Heart right ventricle (tissue), 16 donors: ENCODE results near the gene CREB3L2. TPM values are rescaled to one million over a fixed set of nuclear protein-coding genes. Genes with fewer than 3 reads are reported as not detected.

Experiments used
- ATAC-seq, 8 donors: fragments of 200-7000 bp; cut with Tn5 transposase; one replicate each; pipeline ENCODE4 v1.9.1; 2020; ENCODE audit warnings: mild to moderate bottlenecking in 8 of 8, moderate library complexity in 8 of 8, moderate number of reproducible peaks in 1 of 8
- DNase-seq, 2 donors: peaks; one replicate each; pipeline ENCODE4 v3.0.0-alpha.2; 2020
- H3K27ac ChIP-seq, 10 donors: fragments of 200-600 bp; sonication (generic) in 2 of 10; one replicate each; pipeline versions ENCODE4 v1.5.0 to v1.8.0; 2020 to 2022; ENCODE audit warnings: mild to moderate bottlenecking in 3 of 10
- H3K27me3 ChIP-seq, 7 donors: fragments of 200-600 bp; one replicate each; pipeline ENCODE4 v1.8.0; 2021 to 2022; ENCODE audit warnings: mild to moderate bottlenecking in 2 of 7
- H3K36me3 ChIP-seq, 9 donors: fragments of 200-600 bp; sonication (generic) in 1 of 9; one replicate each; pipeline versions ENCODE4 v1.5.0 to v1.8.0; 2020 to 2022; ENCODE audit warnings: mild to moderate bottlenecking in 2 of 9
- H3K4me1 ChIP-seq, 9 donors: fragments of 200-600 bp; sonication (generic) in 1 of 9; one replicate each; pipeline versions ENCODE4 v1.5.0 to v1.8.0; 2020 to 2022; ENCODE audit warnings: mild to moderate bottlenecking in 4 of 9
- H3K4me3 ChIP-seq, 10 donors: fragments of 200-600 bp; sonication (generic) in 2 of 10; one replicate each; pipeline versions ENCODE4 v1.5.0 to v1.8.0; 2020 to 2022; ENCODE audit warnings: mild to moderate bottlenecking in 7 of 10, moderate library complexity in 2 of 10
- H3K9me3 ChIP-seq, 11 donors: fragments of 200-600 bp in 10 of 11; sonication (generic) in 2 of 11; one replicate each; pipeline versions ENCODE4 v1.5.0 to v1.8.0; 2013 to 2022; ENCODE audit warnings: mild to moderate bottlenecking in 2 of 11, control low read depth in 1 of 11, moderate library complexity in 1 of 11
- WGBS, 2 donors: extraction: QIAGEN DNeasy Blood & Tissue Kit; methylation state at CpG; one replicate each; pipeline ENCODE4 v1.1.7; 2013; ENCODE audit warnings: inconsistent platforms in 1 of 2; 5-methylcytosine and 5-hydroxymethylcytosine counted together
- intact Hi-C, 10 donors: fragments of 100-400 bp; cut with DNase I; formaldehyde crosslinking; loops; one replicate each; pipeline versions ENCODE4 v1.11.1 to v1.14.2; 2022
- polyA plus RNA-seq, 2 donors: library from polyadenylated mRNA; stranded (reverse); fragments of 200-250 nt; gene quantifications; one replicate each; pipeline ENCODE4 v1.2.3, GENCODE V29; 2013
- total RNA-seq, 10 donors: library from RNA; stranded (reverse); fragmentation: NEBNext Ultra II Directional in 3 of 10; extraction: Animal tissue kit (Norgen Biotek cat#: 25700) in 3 of 10; gene quantifications; one replicate each; pipeline versions ENCODE4 v1.2.1 to v1.2.4, GENCODE V29; 2021 to 2023
- TF ChIP-seq, protein P1 (sequence below), 9 donors: fragments of 200-600 bp; sonication (generic) in 2 of 9; IDR thresholded peaks; one replicate each; pipeline versions ENCODE4 v1.5.0 to v1.8.0; 2021 to 2022; ENCODE audit warnings: antibody characterized with exemption in 9 of 9, mild to moderate bottlenecking in 5 of 9, moderate library complexity in 1 of 9
- donor health status: Arrhythmogenic right ventricular cardiomyopathy.
- donor health status: ischemic (EF 13 %, LVEDD 7.1; RV severe dilation, severe dysfunction).
- donor health status: healthy with polysubstance abuse.
- donor health status: DM: no; HTN: yes; CAD: no.
- donor health status: DM: no; HTN: no; CAD: no.
- donor health status: ischemic (EF 25% LVEDD 6.9; RV normal size, moderate dysfunction).
- donor health status: ischemic (EF 25% LVEDD 5.7; RV mildly dilated, moderate dysfunction).
- donor health status: healthy.
- donor health status: DM: yes; HTN: yes; CAD: no.
- donor health status: Ischemic cardiomyopathy.
- donor health status: ischemic (EF 35%, LVEDD 5.7; RV mildly dilated, moderate dysfunction).
- donor health status: nonischemic (EF 11% LVEDD 7.7; RV severe dilation, severe dysfunction).
- donor health status: DM: yes; HTN: yes; CAD: no.
- donor health status: PGD.
- donor health status: ischemic (EF 29% LVEDD 5.4; RV normal size, mild dysfunction).
- donor health status: nonischemic (EF 23%, LVEDD 6.1; RV moderate dilation, normal function).

CREB3L2 gene
- total and polyA plus RNA-seq, 12 donors = 4.2 to 34.2 (median 23.3) TPM

DNA sequence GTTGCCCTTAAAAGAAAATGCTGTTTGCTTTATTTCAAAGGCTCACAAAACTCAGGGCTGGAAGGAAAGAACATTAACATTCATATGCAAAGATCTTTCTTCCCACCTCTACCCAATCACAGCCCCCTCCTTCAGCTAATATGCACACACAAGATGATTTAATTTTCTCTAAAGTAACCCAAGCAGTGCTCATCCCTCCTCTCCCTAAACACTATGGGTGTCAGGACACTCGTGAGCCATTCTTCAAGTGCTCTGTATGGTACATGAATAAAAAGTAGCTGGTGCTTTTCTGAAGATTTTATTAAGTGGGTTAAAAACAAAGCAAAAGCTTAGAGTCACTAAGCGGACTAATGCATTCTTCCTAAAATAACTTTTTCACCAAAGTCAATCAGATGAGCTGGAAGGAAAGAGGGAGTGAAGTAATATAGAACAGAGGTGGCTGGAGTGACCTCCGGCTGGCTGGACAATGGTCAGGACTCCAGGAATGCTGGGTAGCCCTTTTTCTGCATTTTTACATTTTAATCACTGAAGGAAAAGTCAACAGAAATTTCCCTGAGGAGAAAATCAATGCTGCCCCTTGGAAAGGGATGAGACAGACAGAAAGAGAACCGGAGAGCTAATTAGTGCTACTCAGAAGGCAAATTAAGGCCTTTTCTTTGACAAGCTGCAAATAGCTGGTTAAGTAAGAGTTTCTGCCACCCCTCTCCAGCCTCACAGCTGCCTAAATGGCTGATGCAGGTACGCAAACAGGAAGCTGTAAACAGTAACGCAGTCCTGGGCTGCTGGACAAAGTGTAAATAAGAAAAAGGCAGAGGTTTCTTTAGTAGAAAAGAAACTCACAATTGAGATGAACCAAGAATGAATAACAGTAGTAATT, 161.7 kb downstream of the CREB3L2 start:
- WGBS, 2 donors = 79% methylated on average over 6 of the region's 6 CpGs

DNA sequence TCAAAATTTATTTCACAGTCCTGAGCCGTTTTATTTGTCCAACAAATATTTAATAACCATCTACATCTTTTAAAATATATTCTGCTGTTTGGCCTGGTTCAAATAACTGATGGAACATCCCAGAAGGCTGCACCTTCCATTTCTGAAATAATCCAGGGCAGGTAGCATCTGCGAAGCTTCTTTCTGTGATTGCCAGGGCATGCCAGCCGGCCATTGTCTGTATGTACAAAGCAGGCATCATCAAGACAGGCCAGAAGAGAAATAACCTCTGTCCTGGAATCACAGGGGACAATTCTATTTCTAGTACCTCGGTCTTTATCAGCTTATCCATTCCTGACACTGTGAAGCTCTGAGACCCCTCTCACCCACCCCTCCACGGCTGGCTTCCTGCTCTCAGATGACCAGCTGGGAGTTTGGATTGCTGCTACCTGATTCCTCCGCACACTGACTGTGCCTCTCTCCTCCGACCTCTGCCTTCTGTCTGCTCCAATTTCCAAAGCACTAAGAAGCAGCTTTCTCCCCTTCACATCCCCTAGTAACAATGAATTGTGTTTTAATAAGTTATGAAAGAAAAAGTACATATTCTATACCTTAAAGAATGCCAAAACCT, 163.1 kb downstream of the CREB3L2 start:
- no peak overlapping the region for H3K4me3 ChIP-seq
- DNase-seq (no peak), ATAC-seq (no peak)
- H3K27ac ChIP-seq = no peak overlapping the region
- H3K9me3 ChIP-seq = peaks cover 0 to 1% (median 0%) of the 10 kb centered on the region in 11 donors
- H3K4me1 ChIP-seq = no peaks in the 10 kb centered on the region
- intact Hi-C loops = loop anchor here in 1 of 10 donors (10.0 kb wide), 1 partner anchor 194 kb away; no protein-coding TSS in a partner anchor
- peaks cover 0 to 17% (median under 1%) of the 10 kb centered on the region in 7 donors for H3K27me3 ChIP-seq
- TF ChIP-seq, protein P1, sequence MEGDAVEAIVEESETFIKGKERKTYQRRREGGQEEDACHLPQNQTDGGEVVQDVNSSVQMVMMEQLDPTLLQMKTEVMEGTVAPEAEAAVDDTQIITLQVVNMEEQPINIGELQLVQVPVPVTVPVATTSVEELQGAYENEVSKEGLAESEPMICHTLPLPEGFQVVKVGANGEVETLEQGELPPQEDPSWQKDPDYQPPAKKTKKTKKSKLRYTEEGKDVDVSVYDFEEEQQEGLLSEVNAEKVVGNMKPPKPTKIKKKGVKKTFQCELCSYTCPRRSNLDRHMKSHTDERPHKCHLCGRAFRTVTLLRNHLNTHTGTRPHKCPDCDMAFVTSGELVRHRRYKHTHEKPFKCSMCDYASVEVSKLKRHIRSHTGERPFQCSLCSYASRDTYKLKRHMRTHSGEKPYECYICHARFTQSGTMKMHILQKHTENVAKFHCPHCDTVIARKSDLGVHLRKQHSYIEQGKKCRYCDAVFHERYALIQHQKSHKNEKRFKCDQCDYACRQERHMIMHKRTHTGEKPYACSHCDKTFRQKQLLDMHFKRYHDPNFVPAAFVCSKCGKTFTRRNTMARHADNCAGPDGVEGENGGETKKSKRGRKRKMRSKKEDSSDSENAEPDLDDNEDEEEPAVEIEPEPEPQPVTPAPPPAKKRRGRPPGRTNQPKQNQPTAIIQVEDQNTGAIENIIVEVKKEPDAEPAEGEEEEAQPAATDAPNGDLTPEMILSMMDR (IDR thresholded peaks at IDR 0.05) = no peak
- WGBS, 2 donors = 77 to 79% methylated on average over 7 of the region's 7 CpGs
- no peaks in the 10 kb centered on the region for H3K36me3 ChIP-seq

More for the DNA sequence above, 161.7 kb downstream of the CREB3L2 start:
- Histone ChIP-seq H3K27ac (no peak overlapping the region), H3K4me3 (no peak overlapping the region), H3K27me3 (peaks cover 0 to 30% (median 14%) of the 10 kb centered on the region in 7 donors), H3K4me1 (no peaks in the 10 kb centered on the region), H3K9me3 (no peaks in the 10 kb centered on the region), H3K36me3 (no peaks in the 10 kb centered on the region)
- intact Hi-C loops = loop anchor here in 1 of 10 donors (10.0 kb wide), 1 partner anchor 195 kb away; no protein-coding TSS in a partner anchor
- no peak for ATAC-seq
- DNase-seq = no peak
- TF ChIP-seq, protein P1 (IDR thresholded peaks at IDR 0.05) = no peak

DNA sequence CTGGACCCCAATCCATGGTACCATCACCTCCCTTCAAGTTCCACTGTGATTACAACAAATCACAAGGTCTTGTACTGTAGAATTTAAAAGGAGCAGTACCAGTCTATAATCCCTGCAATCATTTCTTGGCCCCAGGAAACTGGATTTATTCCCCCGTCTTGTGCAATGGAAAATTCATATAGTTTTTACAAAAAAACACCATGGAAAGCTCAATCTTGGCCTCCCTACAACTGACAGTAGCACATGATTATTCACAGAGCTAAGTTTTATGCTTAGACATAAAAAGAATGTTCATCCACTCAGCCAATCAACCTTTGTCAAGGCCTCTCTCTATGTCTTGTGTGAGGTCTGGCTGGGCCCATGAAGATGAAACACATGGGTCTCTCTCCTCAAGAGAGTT, 165.3 kb downstream of the CREB3L2 start:
- Histone ChIP-seq H3K4me1 (no peaks in the 10 kb centered on the region), H3K27ac (no peak overlapping the region), H3K27me3 (peaks cover 0 to under 1% (median 0%) of the 10 kb centered on the region in 7 donors), H3K36me3 (no peaks in the 10 kb centered on the region), H3K9me3 (peaks cover 0 to 21% (median 9%) of the 10 kb centered on the region in 11 donors), H3K4me3 (no peak overlapping the region)
- DNase-seq (no peak), ATAC-seq (no peak)
- intact Hi-C loops = loop anchor here in 1 of 10 donors (10.0 kb wide), 1 partner anchor 192 kb away; no protein-coding TSS in a partner anchor
- 51 to 93% methylated on average over 1 of the region's 1 CpG for WGBS, 2 donors
- TF ChIP-seq, protein P1 (IDR thresholded peaks at IDR 0.05) = no peak

DNA sequence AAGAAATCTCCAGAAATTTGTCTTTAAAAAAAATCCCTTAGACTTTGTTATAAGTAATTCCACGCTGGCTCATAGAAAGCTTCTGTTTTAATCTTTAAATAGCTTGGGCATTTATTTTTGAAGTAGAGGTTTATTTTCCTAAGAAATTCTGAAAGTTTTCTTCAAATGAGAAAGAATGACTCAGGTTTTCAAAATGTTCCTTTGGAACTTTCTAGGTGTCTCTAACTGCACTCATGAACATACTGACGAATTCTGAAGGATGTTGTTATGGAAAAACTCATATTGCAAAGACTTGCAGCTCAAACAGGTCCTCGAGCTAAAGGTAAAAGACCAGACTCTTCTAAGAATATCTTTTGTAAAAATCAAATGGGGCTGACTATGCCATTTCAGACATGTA, 165.8 kb downstream of the CREB3L2 start:
- ATAC-seq (no peak), DNase-seq (no peak)
- H3K4me3 ChIP-seq = no peak overlapping the region
- no peaks in the 10 kb centered on the region for H3K36me3 ChIP-seq
- TF ChIP-seq, protein P1 (IDR thresholded peaks at IDR 0.05) = no peak
- no peak overlapping the region for H3K27ac ChIP-seq
- no peaks in the 10 kb centered on the region for H3K4me1 ChIP-seq
- WGBS, 2 donors = 93 to 96% methylated on average over 3 of the region's 3 CpGs
- intact Hi-C loops = loop anchor here in 1 of 10 donors (10.0 kb wide), 1 partner anchor 191 kb away; no protein-coding TSS in a partner anchor
- no peaks in the 10 kb centered on the region for H3K27me3 ChIP-seq
- H3K9me3 ChIP-seq = peaks cover 0 to 21% (median 9%) of the 10 kb centered on the region in 11 donors
